GM12878 (cell line): Measurements from ENCODE around the gene RBM10. TPM values are rescaled to one million over a fixed set of nuclear protein-coding genes. Genes with fewer than 3 reads are reported as not detected.

Experiments
- ATAC-seq: fragments of 200-7000 bp; cut with Tn5 transposase; 3 replicates; pipeline ENCODE4 v1.9.1; 2020; ENCODE audit warnings: mild to moderate bottlenecking, moderate library complexity
- BruUV-seq: library from RNA; stranded (reverse); fragments of 400-500 nt; replicated peaks from 2 replicates; lab custom pipeline; 2021; lab: Mats Ljungman, UMichigan
- CTCF ChIA-PET: fragments of 300-600 bp; sonication (Branson Sonifier 250); formaldehyde crosslinking; extraction: SDS; loops from one replicate; lab custom pipeline; 2021; ENCODE audit warnings: inconsistent platforms; lab: Yijun Ruan, JAX
- POLR2A ChIA-PET: fragments of 350-600 bp; formaldehyde crosslinking; extraction: SDS; loops from one replicate; lab custom pipeline; 2021; ENCODE audit warnings: inconsistent platforms; lab: Charles Lee
- RAD21 ChIA-PET: fragments of 300-600 bp; sonication (Branson Sonifier 250); formaldehyde crosslinking; loops from one replicate; lab custom pipeline; 2023; ENCODE audit warnings: antibody characterized with exemption; ENCODE audit not compliant: unreplicated experiment; lab: Charles Lee
- SMC1A ChIA-PET: fragments of 300-600 bp; sonication (Branson Sonifier 250); formaldehyde crosslinking; loops from one replicate; lab custom pipeline; 2023; ENCODE audit not compliant: unreplicated experiment, uncharacterized antibody; lab: Charles Lee
- DNase-seq: peaks from one replicate; pipeline ENCODE4 v3.0.0-alpha.2; 2011; ENCODE audit warnings: low read depth, low spot score
- FAIRE-seq: peaks from 3 replicates; lab custom pipeline; 2011; peaks lifted over from hg19 to GRCh38; lab: Jason Lieb, UNC
- H2AFZ ChIP-seq: 2 replicates; pipeline ENCODE4 v1.6.0; 2011; ENCODE audit warnings: low read depth, low read length, control low read depth; ENCODE audit not compliant: control insufficient read depth
- H3K27ac ChIP-seq: 2 replicates; pipeline ENCODE4 v1.5.1; 2011; ENCODE audit warnings: control low read depth; ENCODE audit not compliant: control insufficient read depth, insufficient read depth
- H3K27me3 ChIP-seq, 2 experiments: replicated peaks in 1 of 2; 2 replicates each; pipeline versions ENCODE4 v1.6.0 to v1.6.1; 2011; ENCODE audit warnings: low read length in 1 of 2; ENCODE audit not compliant: control insufficient read depth in 2 of 2, insufficient read depth in 2 of 2
- H3K36me3 ChIP-seq, 2 experiments: 2 replicates each; pipeline ENCODE4 v1.5.1; 2011; ENCODE audit warnings: low read length in 1 of 2; ENCODE audit not compliant: control insufficient read depth in 2 of 2, insufficient read depth in 2 of 2
- H3K4me1 ChIP-seq: 2 replicates; pipeline ENCODE4 v1.6.1; 2011; ENCODE audit warnings: mild to moderate bottlenecking, low read length, moderate library complexity, mixed read lengths; ENCODE audit not compliant: control insufficient read depth, insufficient read depth
- H3K4me2 ChIP-seq: 2 replicates; pipeline ENCODE4 v1.6.0; 2011; ENCODE audit warnings: control low read depth; ENCODE audit not compliant: control insufficient read depth, insufficient read depth
- H3K4me3 ChIP-seq: fragments of 200-600 bp; sonication (generic); 2 replicates; pipeline ENCODE4 v1.5.1; 2016
- H3K79me2 ChIP-seq: 2 replicates; pipeline ENCODE4 v1.6.0; 2011; ENCODE audit warnings: low read length; ENCODE audit not compliant: control insufficient read depth, insufficient read depth
- H3K9ac ChIP-seq: 2 replicates; pipeline ENCODE4 v1.8.0; 2011; ENCODE audit warnings: low read length, control low read depth, mixed read lengths; ENCODE audit not compliant: control insufficient read depth, insufficient read depth
- H3K9me3 ChIP-seq: replicated peaks from 3 replicates; pipeline ENCODE4 v1.5.1; 2011; ENCODE audit warnings: mild to moderate bottlenecking, low read length; ENCODE audit not compliant: control insufficient read depth, insufficient read depth
- H4K20me1 ChIP-seq: 2 replicates; pipeline ENCODE4 v1.6.0; 2011; ENCODE audit not compliant: control insufficient read depth, insufficient read depth
- IKZF1 ChIP-seq: fragments of 450-650 bp; conservative IDR thresholded peaks from 2 replicates; pipeline ENCODE4 v1.6.1; 2017; ENCODE audit warnings: antibody characterized with exemption, mild to moderate bottlenecking
- SREBF1 ChIP-seq: IDR thresholded peaks from 2 replicates; pipeline ENCODE4 v1.6.1; 2012; ENCODE audit warnings: mild to moderate bottlenecking, low read length
- WGBS: methylation state at CpG from one replicate; pipeline ENCODE4 v1.1.6; 2016; ENCODE audit warnings: low lambda C conversion rate; ENCODE audit not compliant: insufficient replicate concordance, insufficient coverage; ENCODE audit errors: missing lambda C conversion rate; 5-methylcytosine and 5-hydroxymethylcytosine counted together
- in situ Hi-C: fragments of 300-500 bp; cut with MboI; formaldehyde crosslinking; loops from 9 replicates; pipeline ENCODE4 v1.14.3; 2018; ENCODE audit warnings: mixed read lengths
- intact Hi-C: fragments of 100-400 bp; cut with micrococcal nuclease; formaldehyde crosslinking; loops from one replicate; pipeline ENCODE4 v1.14.2; 2022; ENCODE audit not compliant: unreplicated experiment
- polyA plus RNA-seq, 11 experiments: library from polyadenylated mRNA; depleted of rRNA in 4 of 11; unstranded in 6 of 11; stranded (reverse) in 5 of 11; fragments of >200 nt; fragmentation: Nextera tagmentation in 4 of 11; fragmentation: Illumina TruSeq in 1 of 11; extraction: Ambion mirVana in 4 of 11; extraction: Trizol in 1 of 11; gene quantifications; 1 replicate in 1 of 11; 2 replicates in 10 of 11; pipeline versions ENCODE4 v1.2.1 to v1.2.3, GENCODE V29; 2011 to 2016; ENCODE audit warnings: inconsistent platforms in 2 of 11, missing spikeins in 2 of 11, low read depth in 1 of 11
- total RNA-seq, 4 experiments: library from RNA; depleted of rRNA in 3 of 4; stranded (reverse); fragments of >200 nt in 3 of 4; fragmentation: Illumina TruSeq in 1 of 4; extraction: Trizol in 1 of 4; gene quantifications; 2 replicates each; pipeline versions ENCODE4 v1.2.1 to v1.2.3, GENCODE V29; 2013 to 2021
- TF ChIP-seq, protein P1 (sequence below): fragments of 450-650 bp; IDR thresholded peaks from 2 replicates; pipeline ENCODE4 v1.6.1; 2016; ENCODE audit warnings: mild to moderate bottlenecking

RBM10 gene
- total and polyA plus RNA-seq, 10 of the 15 experiments (the other 5 are each of a cell fraction or from before 2014, with no cell fraction given): 1.4 to 60.0 (median 29.8) TPM

DNA sequence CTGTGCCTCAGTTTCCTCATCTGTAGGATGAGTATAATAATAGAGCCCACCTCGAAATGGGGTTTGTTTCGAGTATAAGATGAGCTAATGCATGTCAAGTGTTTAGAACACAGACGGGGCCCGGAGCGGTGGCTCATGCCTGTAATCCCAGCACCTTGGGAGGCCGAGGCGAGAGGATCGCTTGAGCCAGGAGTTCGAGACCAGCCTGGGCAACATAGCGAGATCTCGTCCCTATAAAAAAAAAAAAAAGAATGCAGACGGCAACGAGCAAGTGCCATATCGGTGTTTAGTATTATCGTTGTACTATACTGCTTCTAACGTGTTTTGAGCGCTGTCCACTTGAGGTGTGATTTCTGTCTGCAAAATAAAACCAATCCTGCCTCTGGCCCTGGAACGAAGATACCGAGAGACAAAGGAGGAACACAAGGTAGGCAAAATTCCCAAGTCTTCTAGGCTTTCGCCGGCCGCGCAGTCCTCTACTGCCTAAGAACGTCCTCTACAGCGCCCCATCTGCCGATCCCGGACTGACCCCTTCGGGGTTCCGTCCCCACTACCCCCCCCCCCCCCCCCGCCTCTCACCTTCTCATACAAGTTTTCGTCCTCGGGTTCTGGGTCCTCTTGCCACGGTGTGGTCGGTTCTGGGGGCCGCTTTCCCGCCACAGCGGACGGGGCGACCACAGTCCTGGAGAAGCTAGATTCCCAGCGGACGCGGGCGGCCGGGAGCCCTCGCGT is 961 bp upstream of the RBM10 start:
- Histone ChIP-seq H2AFZ (peak overlapping the region; percentile 66), H3K27me3 (no peaks in the 10 kb centered on the region), H3K79me2 (peaks cover 49% of the 10 kb centered on the region), H4K20me1 (no peaks in the 10 kb centered on the region), H3K4me2 (peak overlapping the region; percentile 31), H3K9me3 (no peaks in the 10 kb centered on the region; the same call in 2 of the 3 replicates), H3K9ac (peak overlapping the region; percentile 90), H3K4me3 (peak overlapping the region; percentile 77), H3K36me3 (peaks cover 0 to 5% of the 10 kb centered on the region in 2 experiments; a peak in 1 of 4 replicates), H3K4me1 (peaks cover 6% of the 10 kb centered on the region; the same call in 1 of the 2 replicates), H3K27ac (peak overlapping the region; percentile 87)
- ChIA-PET POLR2A (interaction anchor here (0.6 to 1.9 kb wide), 7 partner anchors 10 to 89 kb away, joined by 3 to 20 read pairs (median 4); partner anchors contain the start of gene USP11), RAD21 (interaction anchor here (0.7 to 2.0 kb wide), 5 partner anchors 10 to 218 kb away, joined by 3 to 14 read pairs (median 5); partner anchors contain the start of gene CDK16), SMC1A (interaction anchor here (0.6 to 1.2 kb wide), 3 partner anchors 9 to 48 kb away, joined by 3 to 8 read pairs (median 4); no protein-coding TSS in a partner anchor), CTCF (interaction anchor here (0.9 to 1.5 kb wide), 7 partner anchors 9 to 241 kb away, joined by 3 to 8 read pairs (median 4); no protein-coding TSS in a partner anchor)
- in situ Hi-C loops: no loop called here
- WGBS: 31% methylated on average over 43 of the region's 46 CpGs
- intact Hi-C loops: loop anchor here (1.0 to 2.0 kb wide), 2 partner anchors 15 to 49 kb away; partner anchors contain the start of gene UBA1
- BruUV-seq: TSS peak; percentile 83
- FAIRE-seq (no peak), ATAC-seq (peak; percentile 4; the same call in 2 of the 3 replicates), DNase-seq (peak; percentile 42)
- TF ChIP-seq, protein P1, sequence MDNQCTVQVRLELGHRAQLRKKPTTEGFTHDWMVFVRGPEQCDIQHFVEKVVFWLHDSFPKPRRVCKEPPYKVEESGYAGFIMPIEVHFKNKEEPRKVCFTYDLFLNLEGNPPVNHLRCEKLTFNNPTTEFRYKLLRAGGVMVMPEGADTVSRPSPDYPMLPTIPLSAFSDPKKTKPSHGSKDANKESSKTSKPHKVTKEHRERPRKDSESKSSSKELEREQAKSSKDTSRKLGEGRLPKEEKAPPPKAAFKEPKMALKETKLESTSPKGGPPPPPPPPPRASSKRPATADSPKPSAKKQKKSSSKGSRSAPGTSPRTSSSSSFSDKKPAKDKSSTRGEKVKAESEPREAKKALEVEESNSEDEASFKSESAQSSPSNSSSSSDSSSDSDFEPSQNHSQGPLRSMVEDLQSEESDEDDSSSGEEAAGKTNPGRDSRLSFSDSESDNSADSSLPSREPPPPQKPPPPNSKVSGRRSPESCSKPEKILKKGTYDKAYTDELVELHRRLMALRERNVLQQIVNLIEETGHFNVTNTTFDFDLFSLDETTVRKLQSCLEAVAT: 0 out of 2 replicates have a peak, but pooled peaks have one; percentile 20
- TF ChIP-seq IKZF1 (0 out of 2 replicates have a peak, but pooled peaks have one; percentile 0), SREBF1 (no peak)
